RWPE2 (cell line): ENCODE results near the gene CCDC61.

ENCODE experiments used
- ATAC-seq: fragments of 200-7000 bp; cut with Tn5 transposase; 3 replicates; pipeline ENCODE4 v1.9.1; 2021; ENCODE audit warnings: low read depth
- DNase-seq: peaks from one replicate; pipeline ENCODE4 v3.0.0-alpha.2; 2020; ENCODE audit warnings: low spot score
- H3K27ac ChIP-seq: fragments of 450-650 bp; 2 replicates; pipeline ENCODE4 v1.5.1; 2017; ENCODE audit warnings: mild to moderate bottlenecking; ENCODE audit not compliant: poor library complexity, severe bottlenecking
- H3K27me3 ChIP-seq: fragments of 250-450 bp; sonication (Bioruptor Pico); 2 replicates; pipeline ENCODE4 v1.5.1; 2021; ENCODE audit warnings: mild to moderate bottlenecking, moderate library complexity; ENCODE audit not compliant: insufficient read depth, poor library complexity, severe bottlenecking
- H3K36me3 ChIP-seq: fragments of 250-450 bp; sonication (Bioruptor Pico); 2 replicates; pipeline ENCODE4 v1.5.1; 2020; ENCODE audit warnings: low read depth, mild to moderate bottlenecking, moderate library complexity
- H3K4me1 ChIP-seq: fragments of 250-450 bp; sonication (Bioruptor Pico); 2 replicates; pipeline ENCODE4 v1.5.1; 2021; ENCODE audit warnings: mild to moderate bottlenecking, moderate library complexity; ENCODE audit not compliant: insufficient read depth, poor library complexity, severe bottlenecking
- H3K4me3 ChIP-seq: fragments of 250-450 bp; sonication (Bioruptor Pico); 2 replicates; pipeline ENCODE4 v1.5.1; 2021; ENCODE audit warnings: mild to moderate bottlenecking, moderate library complexity; ENCODE audit not compliant: severe bottlenecking
- H3K9me3 ChIP-seq: fragments of 250-450 bp; sonication (Bioruptor Pico); 2 replicates; pipeline ENCODE4 v1.5.1; 2021; ENCODE audit warnings: mild to moderate bottlenecking, moderate library complexity; ENCODE audit not compliant: severe bottlenecking
- TF ChIP-seq, protein P1 (sequence below): fragments of 450-650 bp; IDR thresholded peaks from one replicate; pipeline ENCODE4 v1.5.1; 2017; ENCODE audit warnings: mild to moderate bottlenecking, moderate library complexity; ENCODE audit not compliant: poor library complexity, severe bottlenecking

The CCDC61 gene

GRCh38 chr19:45973553-45974338 lies 21.5 kb upstream of the CCDC61 start, which contains the start of gene NOVA2:
Gene NOVA2 (minus strand): TSS chr19:45973865. CDS start chr19:45973351, 514 bp downstream.
- Histone ChIP-seq H3K36me3 (no peaks in the 10 kb centered on the region), H3K9me3 (no peaks in the 10 kb centered on the region), H3K4me1 (no peaks in the 10 kb centered on the region), H3K27ac (no peak within 1 kb of the TSS), H3K4me3 (peak within 1 kb of the TSS; percentile 20), H3K27me3 (peaks cover 25% of the 10 kb centered on the region)
- ATAC-seq (peak; percentile 89), DNase-seq (no peak)
- TF ChIP-seq, protein P1, sequence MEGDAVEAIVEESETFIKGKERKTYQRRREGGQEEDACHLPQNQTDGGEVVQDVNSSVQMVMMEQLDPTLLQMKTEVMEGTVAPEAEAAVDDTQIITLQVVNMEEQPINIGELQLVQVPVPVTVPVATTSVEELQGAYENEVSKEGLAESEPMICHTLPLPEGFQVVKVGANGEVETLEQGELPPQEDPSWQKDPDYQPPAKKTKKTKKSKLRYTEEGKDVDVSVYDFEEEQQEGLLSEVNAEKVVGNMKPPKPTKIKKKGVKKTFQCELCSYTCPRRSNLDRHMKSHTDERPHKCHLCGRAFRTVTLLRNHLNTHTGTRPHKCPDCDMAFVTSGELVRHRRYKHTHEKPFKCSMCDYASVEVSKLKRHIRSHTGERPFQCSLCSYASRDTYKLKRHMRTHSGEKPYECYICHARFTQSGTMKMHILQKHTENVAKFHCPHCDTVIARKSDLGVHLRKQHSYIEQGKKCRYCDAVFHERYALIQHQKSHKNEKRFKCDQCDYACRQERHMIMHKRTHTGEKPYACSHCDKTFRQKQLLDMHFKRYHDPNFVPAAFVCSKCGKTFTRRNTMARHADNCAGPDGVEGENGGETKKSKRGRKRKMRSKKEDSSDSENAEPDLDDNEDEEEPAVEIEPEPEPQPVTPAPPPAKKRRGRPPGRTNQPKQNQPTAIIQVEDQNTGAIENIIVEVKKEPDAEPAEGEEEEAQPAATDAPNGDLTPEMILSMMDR, result no peak

DNA sequence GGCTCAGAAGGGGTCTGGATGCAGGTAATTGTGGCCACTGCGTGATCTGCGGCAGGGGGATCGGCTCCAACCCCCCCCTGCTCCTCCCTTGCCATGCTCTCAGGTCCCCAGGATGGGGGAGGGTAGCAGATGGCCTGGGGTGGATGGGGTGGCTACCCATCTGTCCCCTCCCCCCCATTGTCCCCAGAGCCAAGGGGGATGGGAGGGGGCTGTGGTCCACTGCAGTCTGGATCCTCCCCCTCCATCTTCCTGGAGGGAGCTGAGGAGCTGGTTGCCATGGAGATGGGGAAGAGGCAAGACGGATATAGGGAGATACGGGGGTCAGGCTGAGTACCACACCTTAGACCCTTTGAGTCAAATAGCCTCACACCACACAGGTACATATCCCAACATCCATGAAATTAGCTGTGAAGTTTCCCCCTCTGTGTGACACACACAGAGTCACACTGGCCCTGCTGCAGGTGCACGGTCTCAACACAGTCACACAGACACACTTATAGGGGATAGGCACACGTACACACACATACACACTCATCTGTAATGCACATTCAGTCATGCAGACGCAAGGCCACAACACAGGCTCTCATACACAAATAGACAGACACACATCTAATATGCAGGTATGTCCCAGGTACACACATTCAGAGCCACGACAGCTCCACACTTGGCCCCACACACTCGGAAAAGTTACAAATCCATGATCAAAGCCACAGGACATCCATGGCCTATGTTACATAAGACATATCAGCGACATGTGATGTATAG lies 19.8 kb upstream of the CCDC61 start:
- H3K4me3 ChIP-seq, result no peak overlapping the region
- no peaks in the 10 kb centered on the region for H3K36me3 ChIP-seq
- TF ChIP-seq, protein P1, result no peak
- H3K27ac ChIP-seq, result no peak overlapping the region
- ATAC-seq, result no peak
- peaks cover 25% of the 10 kb centered on the region for H3K27me3 ChIP-seq
- H3K4me1 ChIP-seq, result no peaks in the 10 kb centered on the region
- no peak for DNase-seq
- H3K9me3 ChIP-seq, result no peaks in the 10 kb centered on the region

GRCh38 chr19:45976178-45976577 lies 19.1 kb upstream of the CCDC61 start:
- ATAC-seq (no peak), DNase-seq (no peak)
- no peak overlapping the region for H3K4me3 ChIP-seq

DNA sequence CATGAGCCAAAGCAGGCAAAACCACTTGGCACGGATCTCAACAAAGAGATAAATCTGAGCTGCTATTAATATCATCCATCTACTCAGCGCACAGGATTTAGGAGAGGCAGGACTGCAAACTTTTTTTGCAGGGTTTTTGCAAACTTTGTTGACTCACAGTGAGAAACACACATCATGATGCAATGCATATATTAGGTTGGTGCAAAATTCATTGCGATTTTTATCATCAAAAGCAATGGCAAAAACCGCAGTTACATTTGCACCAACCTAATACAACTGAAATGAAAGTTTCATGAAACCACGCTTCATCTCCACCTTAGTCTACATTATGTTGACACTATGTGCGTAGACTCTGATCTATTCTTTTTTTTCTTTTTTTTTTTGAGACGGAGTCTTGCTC lies 17.1 kb upstream of the CCDC61 start:
- DNase-seq (no peak), ATAC-seq (no peak)
- no peak overlapping the region for H3K27ac ChIP-seq
- H3K4me3 ChIP-seq, result no peak overlapping the region
- H3K27me3 ChIP-seq, result peaks cover 5% of the 10 kb centered on the region
- H3K4me1 ChIP-seq, result no peaks in the 10 kb centered on the region
- no peaks in the 10 kb centered on the region for H3K9me3 ChIP-seq
- no peaks in the 10 kb centered on the region for H3K36me3 ChIP-seq
- TF ChIP-seq, protein P1, result no peak

More at GRCh38 chr19:45976178-45976577, 19.1 kb upstream of the CCDC61 start:
- no peak overlapping the region for H3K27ac ChIP-seq
- TF ChIP-seq, protein P1, result no peak
- no peaks in the 10 kb centered on the region for H3K4me1 ChIP-seq
- H3K9me3 ChIP-seq, result no peaks in the 10 kb centered on the region
- H3K27me3 ChIP-seq, result peaks cover 18% of the 10 kb centered on the region
- H3K36me3 ChIP-seq, result no peaks in the 10 kb centered on the region
